Bronchial epithelial cell (primary cell): Measurements from ENCODE around the gene MINAR2. TPM values are rescaled to one million over a fixed set of nuclear protein-coding genes. Genes with fewer than 3 reads are reported as not detected.

ENCODE experiments used
- DNase-seq: peaks from one replicate; pipeline ENCODE4 v3.0.0-alpha.2; 2010; ENCODE audit warnings: low read depth
- FAIRE-seq: peaks from 2 replicates; lab custom pipeline; 2011; peaks lifted over from hg19 to GRCh38; lab: Jason Lieb, UNC
- H3K27me3 ChIP-seq: 2 replicates; pipeline ENCODE4 v1.5.1; 2011; ENCODE audit warnings: low read length; ENCODE audit not compliant: control insufficient read depth, insufficient read depth
- H3K36me3 ChIP-seq: 2 replicates; pipeline ENCODE4 v1.5.1; 2011; ENCODE audit warnings: low read length; ENCODE audit not compliant: control insufficient read depth, insufficient read depth
- H3K4me3 ChIP-seq: 2 replicates; pipeline ENCODE4 v1.5.1; 2011; ENCODE audit warnings: mild to moderate bottlenecking, low read depth, low read length, control low read depth
- total RNA-seq: library from RNA; depleted of rRNA; stranded (reverse); fragments of >200 nt; gene quantifications from 2 replicates; pipeline ENCODE4 v1.2.1, GENCODE V29; 2014
- TF ChIP-seq, protein P1 (sequence below): IDR thresholded peaks from 2 replicates; pipeline ENCODE4 v1.5.1; 2011; ENCODE audit warnings: mild to moderate bottlenecking, moderate library complexity, low read length, control low read depth, inconsistent platforms; ENCODE audit not compliant: insufficient read depth, severe bottlenecking

Gene MINAR2
- total RNA-seq, 1 donor from 2014 or later, result not detected

DNA sequence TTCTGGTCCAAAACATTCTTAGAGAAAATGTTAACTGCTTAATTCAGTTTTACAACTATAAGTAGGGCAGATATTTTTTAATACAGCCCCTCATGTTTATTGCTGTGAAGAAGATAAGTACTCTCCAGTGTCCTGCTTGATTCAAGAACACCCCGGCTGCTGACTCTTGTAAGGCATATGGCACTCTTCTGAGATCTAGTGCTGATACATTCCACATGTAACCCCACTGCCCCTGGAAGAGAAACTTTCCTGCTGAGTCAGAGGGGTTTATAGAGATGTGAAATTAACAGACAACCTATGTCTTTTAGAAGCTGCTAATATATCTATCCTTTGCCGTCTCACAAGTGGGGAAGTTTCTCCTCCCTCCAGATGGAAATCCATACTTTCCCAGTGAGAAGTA is 1.0 kb upstream of the MINAR2 start:
- FAIRE-seq, result no peak
- DNase-seq, result no peak

DNA sequence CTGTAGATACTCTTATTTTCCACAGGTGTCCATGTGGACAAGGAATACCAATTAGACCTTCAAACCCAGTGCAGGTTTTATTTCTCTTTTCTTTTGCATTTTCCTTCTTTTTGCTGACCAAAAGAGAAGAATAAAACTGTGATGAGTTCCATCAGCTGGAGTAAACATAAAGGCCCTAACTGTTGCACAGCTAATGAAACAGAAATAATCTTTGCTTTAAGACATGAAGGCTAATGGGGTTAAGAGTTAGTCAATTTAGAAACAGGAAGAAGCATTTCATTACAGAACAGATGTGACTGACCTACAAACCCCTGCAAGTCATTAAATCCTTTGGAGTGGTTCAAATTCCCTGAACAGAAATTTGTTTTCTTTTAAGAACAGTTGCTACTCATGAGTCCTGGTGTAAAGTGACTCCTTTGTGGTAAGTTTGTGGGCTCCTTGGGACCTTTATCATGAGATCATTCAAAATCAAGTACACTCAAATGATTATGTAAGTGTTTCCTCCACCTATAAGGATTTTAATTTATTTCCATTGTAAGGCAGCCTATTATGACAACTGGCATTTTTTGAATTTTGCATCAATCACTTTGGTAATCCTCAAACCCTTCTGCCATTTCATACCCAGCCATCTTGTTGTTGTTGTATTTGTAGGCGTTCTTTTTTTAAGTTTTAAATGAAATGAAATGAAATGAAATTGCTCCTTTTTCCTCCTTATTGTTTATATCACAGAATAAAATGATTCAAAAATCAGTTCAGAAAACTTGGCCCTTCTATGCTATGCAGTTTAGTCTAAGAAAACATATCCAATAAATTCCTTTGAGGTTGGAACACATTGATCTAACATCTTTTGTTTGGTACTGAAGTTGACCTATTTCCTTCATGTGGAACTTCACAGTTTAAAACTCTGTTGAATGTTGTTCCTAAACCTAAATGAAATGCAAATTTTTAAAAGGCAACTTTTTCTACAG is 1.3 kb downstream of the MINAR2 start:
- FAIRE-seq, result no peak

More for the DNA sequence above, 1.0 kb upstream of the MINAR2 start:
- Histone ChIP-seq H3K36me3 (no peaks in the 10 kb centered on the region), H3K4me3 (no peak overlapping the region), H3K27me3 (no peaks in the 10 kb centered on the region)
- TF ChIP-seq, protein P1, sequence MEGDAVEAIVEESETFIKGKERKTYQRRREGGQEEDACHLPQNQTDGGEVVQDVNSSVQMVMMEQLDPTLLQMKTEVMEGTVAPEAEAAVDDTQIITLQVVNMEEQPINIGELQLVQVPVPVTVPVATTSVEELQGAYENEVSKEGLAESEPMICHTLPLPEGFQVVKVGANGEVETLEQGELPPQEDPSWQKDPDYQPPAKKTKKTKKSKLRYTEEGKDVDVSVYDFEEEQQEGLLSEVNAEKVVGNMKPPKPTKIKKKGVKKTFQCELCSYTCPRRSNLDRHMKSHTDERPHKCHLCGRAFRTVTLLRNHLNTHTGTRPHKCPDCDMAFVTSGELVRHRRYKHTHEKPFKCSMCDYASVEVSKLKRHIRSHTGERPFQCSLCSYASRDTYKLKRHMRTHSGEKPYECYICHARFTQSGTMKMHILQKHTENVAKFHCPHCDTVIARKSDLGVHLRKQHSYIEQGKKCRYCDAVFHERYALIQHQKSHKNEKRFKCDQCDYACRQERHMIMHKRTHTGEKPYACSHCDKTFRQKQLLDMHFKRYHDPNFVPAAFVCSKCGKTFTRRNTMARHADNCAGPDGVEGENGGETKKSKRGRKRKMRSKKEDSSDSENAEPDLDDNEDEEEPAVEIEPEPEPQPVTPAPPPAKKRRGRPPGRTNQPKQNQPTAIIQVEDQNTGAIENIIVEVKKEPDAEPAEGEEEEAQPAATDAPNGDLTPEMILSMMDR, result no peak

DNA sequence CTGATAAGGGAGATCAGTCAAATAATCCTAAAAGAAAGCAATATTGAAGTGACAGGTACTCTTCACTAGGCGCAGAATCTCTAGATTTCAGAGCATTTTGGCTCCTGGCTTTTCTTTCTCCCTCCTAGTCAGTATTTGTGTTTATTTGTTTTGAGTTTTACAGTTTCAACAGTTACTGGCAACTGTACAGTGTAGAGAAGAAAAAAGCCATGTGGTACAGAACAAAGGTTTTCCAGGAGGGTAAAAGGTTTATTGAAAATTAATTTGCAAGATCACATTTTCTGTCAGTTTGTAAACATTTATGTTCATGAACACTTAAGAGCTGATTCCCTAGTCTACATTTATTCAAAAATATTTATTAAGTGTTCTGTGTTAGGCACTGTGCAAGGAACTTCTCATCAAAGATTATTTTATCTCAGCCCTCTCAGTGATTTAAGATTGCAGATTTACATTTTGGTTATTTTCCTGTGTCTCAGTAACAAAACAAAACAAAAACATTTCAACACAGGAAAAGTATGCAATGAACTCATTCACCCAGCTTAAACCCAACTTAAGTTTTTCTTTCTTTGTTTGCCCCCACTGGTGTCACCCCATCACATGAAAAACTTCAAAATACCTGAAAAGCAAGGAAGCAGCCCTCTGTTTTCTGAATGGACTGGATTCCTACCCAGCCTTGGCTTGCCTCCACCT is 12.9 kb downstream of the MINAR2 start:
- no peaks in the 10 kb centered on the region for H3K27me3 ChIP-seq
- H3K36me3 ChIP-seq, result no peaks in the 10 kb centered on the region
- FAIRE-seq (no peak), DNase-seq (no peak)
- no peak overlapping the region for H3K4me3 ChIP-seq
- TF ChIP-seq, protein P1, result no peak

More for the DNA sequence above, 1.3 kb downstream of the MINAR2 start:
- TF ChIP-seq, protein P1, result no peak
- H3K27me3 ChIP-seq, result no peaks in the 10 kb centered on the region
- H3K36me3 ChIP-seq, result no peaks in the 10 kb centered on the region
- DNase-seq, result no peak
- H3K4me3 ChIP-seq, result no peak overlapping the region

DNA sequence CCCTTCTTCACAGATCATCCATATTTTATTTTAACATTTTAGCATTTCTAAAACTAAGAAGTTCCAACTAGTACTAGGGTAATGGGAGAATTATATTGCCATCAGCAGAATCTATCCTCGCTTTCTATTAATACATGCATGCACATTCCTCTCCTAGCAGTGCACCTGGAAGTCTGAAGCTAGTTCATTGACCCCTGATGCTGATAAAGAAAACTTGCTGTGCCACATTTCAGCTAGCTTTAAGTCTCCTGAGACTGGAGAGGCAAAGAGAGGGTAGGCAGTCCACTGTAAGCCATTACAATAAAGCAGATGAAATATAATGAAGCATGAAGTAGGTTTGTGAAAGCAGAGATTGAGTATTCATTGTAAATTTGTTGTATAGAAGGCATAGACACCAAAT is 15.8 kb downstream of the MINAR2 start:
- Histone ChIP-seq H3K4me3 (no peak overlapping the region), H3K27me3 (no peaks in the 10 kb centered on the region), H3K36me3 (no peaks in the 10 kb centered on the region)
- TF ChIP-seq, protein P1, result no peak
- no peak for DNase-seq
- no peak for FAIRE-seq

DNA sequence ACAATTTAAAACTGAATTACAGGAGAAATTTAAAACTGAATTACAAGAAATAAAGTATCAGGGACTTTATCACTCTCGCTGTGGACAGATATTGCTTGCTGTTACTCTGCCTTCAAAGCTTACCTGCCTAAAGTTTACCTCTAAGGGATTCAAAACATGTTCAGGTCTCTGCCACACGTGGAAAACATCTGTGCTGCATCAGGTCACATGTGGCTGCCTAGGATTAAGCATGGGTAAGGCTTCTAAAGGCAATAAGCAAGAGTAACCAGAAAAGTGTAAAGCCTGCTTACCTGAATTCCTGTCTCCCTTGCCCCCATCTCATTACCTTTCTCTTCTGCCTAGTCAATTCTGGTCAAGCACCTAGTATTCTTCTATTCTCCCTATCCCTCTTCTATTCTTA is 18.9 kb downstream of the MINAR2 start:
- DNase-seq (no peak), FAIRE-seq (no peak)
- no peaks in the 10 kb centered on the region for H3K36me3 ChIP-seq
- TF ChIP-seq, protein P1, result no peak
- no peak overlapping the region for H3K4me3 ChIP-seq
- no peaks in the 10 kb centered on the region for H3K27me3 ChIP-seq
